VCaP (cell line): ENCODE results near the gene MMP24.
A peak's percentile ranks its signal among the peaks of the same experiment; 100 is the strongest.
"Not testable (repeated sequence)": the region's sequence is repeated elsewhere in the genome, so short reads cannot be mapped to it uniquely, and the experiment has no call there.

Source experiments
- H3K27ac ChIP-seq: fragments of 450-650 bp; 2 replicates; pipeline ENCODE4 v1.5.1; 2017
- TF ChIP-seq, protein P1 (sequence below): fragments of 450-650 bp; conservative IDR thresholded peaks from 2 replicates; pipeline ENCODE4 v1.5.1; 2017; ENCODE audit warnings: mild to moderate bottlenecking, moderate library complexity

MMP24 gene

DNA sequence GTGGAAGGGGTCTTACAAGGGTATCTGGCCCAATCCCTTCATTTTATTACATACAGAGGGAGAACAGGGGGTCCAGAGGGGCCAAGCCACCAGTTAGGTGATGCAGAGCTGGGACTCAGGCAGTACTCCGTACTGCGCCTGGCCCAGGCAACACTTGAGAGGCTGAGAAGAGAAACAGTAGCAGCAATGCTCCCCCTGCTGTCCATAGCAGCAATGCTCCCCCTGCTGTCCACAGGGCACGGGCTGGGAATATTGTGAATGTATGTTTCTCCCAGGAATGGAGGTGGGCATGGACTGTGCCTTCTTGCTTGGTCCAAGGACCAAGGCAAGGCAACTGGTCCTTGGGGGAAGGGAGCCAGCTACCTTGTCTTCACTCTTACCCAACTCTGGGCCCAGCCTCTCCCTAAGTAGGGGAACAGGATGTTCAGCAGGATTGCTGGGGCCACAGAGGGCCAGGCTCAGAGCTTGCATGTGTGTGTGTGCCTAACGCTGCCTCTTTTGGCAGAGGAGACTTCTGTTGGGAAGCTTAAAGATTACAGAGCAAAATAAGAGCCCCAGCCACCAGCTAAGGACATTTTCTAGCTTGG, 80.5 kb downstream of the MMP24 start:
- H3K27ac ChIP-seq, result peak overlapping the region; percentile 66

DNA sequence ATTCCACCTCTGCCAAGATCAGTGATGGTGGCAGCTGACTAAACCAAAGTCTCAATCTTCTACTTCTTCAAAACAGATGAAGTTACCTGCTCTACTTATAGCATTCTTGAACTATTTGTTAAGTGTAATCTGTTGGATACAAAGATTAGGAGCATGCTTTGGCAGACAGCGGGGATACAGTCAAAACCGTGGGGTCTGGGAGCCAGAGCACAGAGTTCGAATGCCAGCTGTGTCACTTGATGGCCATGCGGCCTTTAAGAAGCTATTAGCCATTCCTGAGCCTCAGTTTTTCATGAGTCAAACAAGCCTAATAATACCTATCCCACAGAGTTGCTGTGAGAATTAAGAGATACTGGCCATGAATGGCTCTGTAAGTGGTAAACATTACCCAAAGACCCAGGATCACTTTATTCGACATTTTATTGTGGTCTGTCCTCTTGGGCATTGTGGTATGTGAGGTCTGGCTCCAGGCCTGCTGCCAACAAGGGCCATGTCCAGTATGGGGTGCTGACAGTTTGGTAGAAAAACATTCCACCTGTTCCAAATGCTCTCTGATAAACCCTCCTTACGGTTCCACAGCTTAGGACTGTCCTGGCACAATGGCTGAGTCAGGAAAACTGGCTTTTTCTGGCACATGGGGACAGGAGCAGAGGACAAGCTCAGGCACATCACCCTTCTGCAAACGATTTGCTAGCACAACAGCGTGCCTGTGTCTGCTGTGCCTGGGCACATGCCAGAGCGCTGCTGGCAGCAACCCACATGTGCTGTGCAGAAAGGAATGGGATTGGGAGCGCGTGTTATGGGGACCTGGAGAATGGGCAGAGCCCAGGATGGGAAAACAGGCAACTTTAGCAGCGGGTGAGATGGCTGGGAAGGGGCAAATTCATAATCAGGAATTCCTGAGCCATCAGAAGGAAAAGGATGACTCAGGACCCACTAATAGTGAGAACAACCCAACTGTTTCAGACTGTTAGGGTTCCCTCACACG, 81.5 kb downstream of the MMP24 start:
- TF ChIP-seq, protein P1, sequence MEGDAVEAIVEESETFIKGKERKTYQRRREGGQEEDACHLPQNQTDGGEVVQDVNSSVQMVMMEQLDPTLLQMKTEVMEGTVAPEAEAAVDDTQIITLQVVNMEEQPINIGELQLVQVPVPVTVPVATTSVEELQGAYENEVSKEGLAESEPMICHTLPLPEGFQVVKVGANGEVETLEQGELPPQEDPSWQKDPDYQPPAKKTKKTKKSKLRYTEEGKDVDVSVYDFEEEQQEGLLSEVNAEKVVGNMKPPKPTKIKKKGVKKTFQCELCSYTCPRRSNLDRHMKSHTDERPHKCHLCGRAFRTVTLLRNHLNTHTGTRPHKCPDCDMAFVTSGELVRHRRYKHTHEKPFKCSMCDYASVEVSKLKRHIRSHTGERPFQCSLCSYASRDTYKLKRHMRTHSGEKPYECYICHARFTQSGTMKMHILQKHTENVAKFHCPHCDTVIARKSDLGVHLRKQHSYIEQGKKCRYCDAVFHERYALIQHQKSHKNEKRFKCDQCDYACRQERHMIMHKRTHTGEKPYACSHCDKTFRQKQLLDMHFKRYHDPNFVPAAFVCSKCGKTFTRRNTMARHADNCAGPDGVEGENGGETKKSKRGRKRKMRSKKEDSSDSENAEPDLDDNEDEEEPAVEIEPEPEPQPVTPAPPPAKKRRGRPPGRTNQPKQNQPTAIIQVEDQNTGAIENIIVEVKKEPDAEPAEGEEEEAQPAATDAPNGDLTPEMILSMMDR, result no peak
- H3K27ac ChIP-seq, result peak overlapping the region; percentile 66

More for the DNA sequence above, 80.5 kb downstream of the MMP24 start:
- TF ChIP-seq, protein P1, result peak; percentile 83

DNA sequence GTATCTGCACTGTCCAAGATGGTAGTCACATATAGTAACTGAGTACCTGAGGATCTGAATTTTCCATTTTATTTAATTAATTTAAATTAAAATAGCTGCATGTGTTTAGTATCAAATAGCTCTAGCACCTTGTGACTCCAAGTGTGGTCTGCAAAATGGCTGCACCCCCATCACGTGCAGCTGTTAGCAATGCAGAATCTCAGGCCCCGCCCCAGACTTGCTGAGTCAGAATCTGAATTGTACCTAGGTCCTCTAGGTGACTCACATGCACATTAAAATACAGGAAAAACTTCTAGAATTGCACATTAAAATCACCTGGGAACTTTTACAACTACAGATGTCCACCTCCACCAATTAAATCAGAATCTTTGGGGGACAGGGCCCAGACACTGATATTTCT, 84.9 kb downstream of the MMP24 start:
- TF ChIP-seq, protein P1, result no peak
- no peak overlapping the region for H3K27ac ChIP-seq

DNA sequence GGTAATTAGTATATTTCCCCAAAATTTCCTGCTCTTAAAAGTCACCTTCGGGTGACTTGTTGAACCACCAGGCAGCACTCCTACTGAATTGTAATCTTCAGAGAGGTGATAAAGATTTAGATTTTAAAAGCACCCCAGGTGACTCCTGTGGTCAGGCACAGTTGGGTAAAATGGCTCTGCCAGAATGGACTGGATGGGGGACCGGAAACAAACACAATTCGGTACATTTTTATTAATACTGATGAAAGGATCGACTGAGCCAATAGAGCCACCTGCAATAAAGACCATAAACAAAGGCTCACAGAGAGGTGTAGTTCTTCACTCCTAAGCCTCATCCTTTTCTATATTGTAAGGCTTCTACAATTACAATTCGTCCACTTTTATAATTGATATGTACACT, 85.3 kb downstream of the MMP24 start:
- TF ChIP-seq, protein P1, result no peak
- H3K27ac ChIP-seq, result no peak overlapping the region

DNA sequence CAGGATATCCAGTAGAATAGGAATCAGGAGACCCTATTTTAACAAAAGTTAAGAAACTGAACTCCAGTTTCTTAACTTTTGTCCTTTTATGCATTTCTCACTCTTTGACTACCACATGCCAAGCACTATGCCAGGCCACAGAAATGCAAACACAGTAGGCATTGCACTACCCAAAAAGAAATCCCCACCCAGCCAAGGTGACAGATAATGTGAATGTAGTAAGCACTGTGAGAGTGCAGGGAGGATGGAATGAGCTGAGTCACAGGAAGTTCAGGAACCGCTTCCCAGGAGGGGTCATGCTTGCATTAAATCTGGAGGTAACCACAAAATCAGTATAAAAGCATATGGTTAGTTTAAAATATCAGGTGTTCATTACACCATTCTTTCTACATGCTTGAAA, 85.8 kb downstream of the MMP24 start:
- no peak overlapping the region for H3K27ac ChIP-seq
- TF ChIP-seq, protein P1, result no peak

DNA sequence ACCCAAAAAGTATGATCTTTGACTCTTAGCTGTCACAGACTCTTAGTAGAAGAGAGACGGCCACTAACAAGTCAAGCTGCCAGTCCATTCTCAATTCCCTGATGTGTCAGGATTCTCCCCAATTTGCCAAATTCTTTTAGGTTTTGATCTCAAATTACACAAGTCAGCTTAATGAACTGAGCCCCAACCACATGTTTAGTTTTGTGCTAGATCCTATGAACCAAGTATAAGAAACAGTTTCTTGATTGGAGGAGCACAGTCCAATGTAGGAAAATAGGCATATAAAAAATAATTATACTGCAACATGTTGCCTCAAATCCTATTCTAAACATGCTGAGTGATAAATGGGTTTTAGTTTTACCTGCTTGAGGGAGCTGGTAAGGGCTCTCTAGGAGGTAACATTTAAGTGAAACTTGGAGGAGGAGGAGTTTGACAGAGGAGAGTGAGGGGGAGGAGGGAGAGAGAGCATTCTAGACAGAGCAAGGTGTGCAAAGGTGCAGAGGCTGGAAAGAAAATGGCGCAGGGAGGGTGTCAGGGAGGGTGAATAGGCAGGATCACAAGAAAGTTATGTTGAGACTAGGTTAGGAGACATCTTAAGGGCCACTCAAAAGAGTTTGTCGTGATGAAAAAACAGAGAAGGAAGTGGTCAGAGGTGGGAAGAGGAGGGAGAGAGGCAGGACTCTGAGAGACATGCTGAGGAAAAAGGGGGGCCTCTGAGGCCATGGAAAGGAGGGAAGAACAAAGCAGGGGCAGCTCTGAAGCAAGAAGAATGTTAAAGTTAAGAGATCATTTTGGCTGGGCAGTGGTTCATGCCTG, 88.5 kb downstream of the MMP24 start:
- no peak overlapping the region for H3K27ac ChIP-seq

DNA sequence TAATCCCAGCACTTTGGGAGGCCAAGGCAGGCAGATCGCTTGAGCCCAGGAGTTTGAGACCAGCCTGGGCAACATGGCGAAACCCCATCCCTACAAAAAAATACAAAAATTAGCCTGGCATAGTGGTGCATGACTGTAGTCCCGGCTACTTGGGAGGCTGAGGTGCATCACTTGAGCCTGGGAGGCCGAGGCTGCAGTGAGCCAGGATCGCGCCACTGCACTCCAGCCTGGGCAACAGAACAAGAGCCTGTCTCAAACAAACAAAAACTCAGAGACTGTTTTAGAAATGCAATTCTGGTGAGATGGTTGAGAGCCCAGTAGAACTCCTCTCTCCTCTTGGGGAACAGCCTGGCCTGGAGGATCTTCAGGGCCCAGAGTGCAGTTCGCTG, 89.1 kb downstream of the MMP24 start:
- H3K27ac ChIP-seq, result not testable (repeated sequence)

More for the DNA sequence above, 88.5 kb downstream of the MMP24 start:
- TF ChIP-seq, protein P1, result no peak
